Glutamatergic neuron (in vitro differentiated cells): ENCODE data around the gene SV2B. TPM values are rescaled to one million over a fixed set of nuclear protein-coding genes. Genes with fewer than 3 reads are reported as not detected.

Experiments
- DNase-seq: peaks from one replicate; pipeline ENCODE4 v3.0.0; 2022
- H3K27ac Mint-ChIP-seq: one replicate; pipeline ENCODE4 v1.8.0; 2020; ENCODE audit warnings: mild to moderate bottlenecking, mixed read lengths, inconsistent platforms; ENCODE audit not compliant: unreplicated experiment
- H3K27me3 Mint-ChIP-seq: one replicate; pipeline ENCODE4 v1.8.0; 2020; ENCODE audit warnings: mild to moderate bottlenecking, moderate library complexity, mixed read lengths, inconsistent platforms; ENCODE audit not compliant: unreplicated experiment
- H3K36me3 Mint-ChIP-seq: one replicate; pipeline ENCODE4 v1.8.0; 2020; ENCODE audit warnings: mild to moderate bottlenecking, mixed read lengths, inconsistent platforms; ENCODE audit not compliant: unreplicated experiment
- H3K4me1 Mint-ChIP-seq: one replicate; pipeline ENCODE4 v1.8.0; 2020; ENCODE audit warnings: mild to moderate bottlenecking, low read depth, mixed read lengths, inconsistent platforms; ENCODE audit not compliant: unreplicated experiment
- H3K4me3 Mint-ChIP-seq: one replicate; pipeline ENCODE4 v1.8.0; 2020; ENCODE audit warnings: mild to moderate bottlenecking, mixed read lengths, inconsistent platforms; ENCODE audit not compliant: unreplicated experiment
- H3K9me3 Mint-ChIP-seq: one replicate; pipeline ENCODE4 v1.8.0; 2020; ENCODE audit warnings: mild to moderate bottlenecking, moderate library complexity, mixed read lengths, inconsistent platforms; ENCODE audit not compliant: unreplicated experiment
- total RNA-seq: library from RNA; stranded (reverse); fragmentation: NEBNext Ultra II Directional; extraction: Animal tissue kit (Norgen Biotek cat#: 25700); gene quantifications from one replicate; pipeline ENCODE4 v1.2.1, GENCODE V29; 2021; ENCODE audit not compliant: unreplicated experiment
- TF ChIP-seq, protein P1 (sequence below): fragments of 200-600 bp; sonication (generic); IDR thresholded peaks from one replicate; pipeline ENCODE4 v1.5.0; 2021; ENCODE audit not compliant: partially characterized antibody, unreplicated experiment

SV2B gene
- total RNA-seq, 1 donor from 2014 or later: 7.1 TPM

GRCh38 chr15:91202510-91203102 is 102.5 kb downstream of the SV2B start:
- Mint-ChIP-seq H3K4me3 (no peak overlapping the region), H3K9me3 (peaks cover 3% of the 10 kb centered on the region), H3K27ac (no peak overlapping the region), H3K36me3 (no peaks in the 10 kb centered on the region), H3K27me3 (no peaks in the 10 kb centered on the region), H3K4me1 (peaks cover 21% of the 10 kb centered on the region)
- TF ChIP-seq, protein P1, sequence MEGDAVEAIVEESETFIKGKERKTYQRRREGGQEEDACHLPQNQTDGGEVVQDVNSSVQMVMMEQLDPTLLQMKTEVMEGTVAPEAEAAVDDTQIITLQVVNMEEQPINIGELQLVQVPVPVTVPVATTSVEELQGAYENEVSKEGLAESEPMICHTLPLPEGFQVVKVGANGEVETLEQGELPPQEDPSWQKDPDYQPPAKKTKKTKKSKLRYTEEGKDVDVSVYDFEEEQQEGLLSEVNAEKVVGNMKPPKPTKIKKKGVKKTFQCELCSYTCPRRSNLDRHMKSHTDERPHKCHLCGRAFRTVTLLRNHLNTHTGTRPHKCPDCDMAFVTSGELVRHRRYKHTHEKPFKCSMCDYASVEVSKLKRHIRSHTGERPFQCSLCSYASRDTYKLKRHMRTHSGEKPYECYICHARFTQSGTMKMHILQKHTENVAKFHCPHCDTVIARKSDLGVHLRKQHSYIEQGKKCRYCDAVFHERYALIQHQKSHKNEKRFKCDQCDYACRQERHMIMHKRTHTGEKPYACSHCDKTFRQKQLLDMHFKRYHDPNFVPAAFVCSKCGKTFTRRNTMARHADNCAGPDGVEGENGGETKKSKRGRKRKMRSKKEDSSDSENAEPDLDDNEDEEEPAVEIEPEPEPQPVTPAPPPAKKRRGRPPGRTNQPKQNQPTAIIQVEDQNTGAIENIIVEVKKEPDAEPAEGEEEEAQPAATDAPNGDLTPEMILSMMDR: no peak
- DNase-seq: no peak

DNA sequence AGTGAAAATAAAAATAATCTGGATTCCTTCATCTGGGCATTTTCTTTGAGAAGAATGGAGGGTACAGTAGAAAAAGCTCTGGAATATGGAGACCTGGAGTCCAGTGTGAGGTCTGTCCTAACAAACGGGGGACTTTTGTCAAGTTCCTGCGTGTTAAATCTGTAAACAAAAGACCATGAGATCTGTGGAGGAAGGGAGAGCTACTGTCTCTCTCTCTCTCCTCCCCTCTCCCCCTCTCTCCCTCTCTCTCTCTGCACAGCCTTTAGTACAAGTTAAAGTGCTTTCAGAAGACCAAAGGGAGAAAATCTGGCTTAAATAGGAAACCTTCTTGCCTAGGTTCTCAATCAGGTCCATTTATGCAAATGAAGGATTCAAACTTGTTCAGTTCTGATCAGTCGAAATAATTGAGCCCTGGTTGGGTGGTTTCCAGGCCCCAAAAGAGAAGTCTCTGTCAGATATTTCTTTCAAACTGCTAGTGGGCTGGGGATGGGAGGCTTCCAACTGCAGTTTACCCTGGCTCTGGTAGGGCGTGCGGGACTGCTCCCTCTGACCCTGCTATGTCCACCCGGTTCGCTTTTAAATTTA is 103.7 kb downstream of the SV2B start:
- peaks cover 3% of the 10 kb centered on the region for H3K9me3 Mint-ChIP-seq
- TF ChIP-seq, protein P1: no peak
- no peak overlapping the region for H3K4me3 Mint-ChIP-seq
- peaks cover 23% of the 10 kb centered on the region for H3K4me1 Mint-ChIP-seq
- no peaks in the 10 kb centered on the region for H3K36me3 Mint-ChIP-seq
- DNase-seq: no peak
- no peak overlapping the region for H3K27ac Mint-ChIP-seq
- no peaks in the 10 kb centered on the region for H3K27me3 Mint-ChIP-seq

DNA sequence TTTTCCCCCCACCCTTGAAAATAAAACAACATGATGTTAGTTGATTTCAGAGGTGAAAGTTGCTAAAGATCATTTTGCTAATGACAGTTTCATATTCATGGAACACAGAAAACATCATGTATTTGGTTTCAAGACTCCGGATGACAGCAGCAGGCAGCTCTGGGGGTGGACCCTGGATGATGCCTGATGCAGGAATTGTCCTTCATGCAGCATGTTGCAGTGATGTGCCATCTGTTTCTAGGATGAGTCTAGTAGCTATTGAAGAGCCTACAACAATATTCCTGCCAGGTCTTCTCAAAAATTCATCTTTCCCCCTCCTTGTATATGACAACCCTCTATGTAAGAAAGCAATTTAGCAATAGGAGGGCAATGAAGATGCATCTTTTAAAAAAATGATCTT is 108.3 kb downstream of the SV2B start:
- peaks cover 15% of the 10 kb centered on the region for H3K4me1 Mint-ChIP-seq
- H3K36me3 Mint-ChIP-seq: no peaks in the 10 kb centered on the region
- peak overlapping the region; percentile 40 for H3K27ac Mint-ChIP-seq
- H3K9me3 Mint-ChIP-seq: no peaks in the 10 kb centered on the region
- H3K4me3 Mint-ChIP-seq: no peak overlapping the region
- no peaks in the 10 kb centered on the region for H3K27me3 Mint-ChIP-seq
- DNase-seq: no peak
- TF ChIP-seq, protein P1: no peak

DNA sequence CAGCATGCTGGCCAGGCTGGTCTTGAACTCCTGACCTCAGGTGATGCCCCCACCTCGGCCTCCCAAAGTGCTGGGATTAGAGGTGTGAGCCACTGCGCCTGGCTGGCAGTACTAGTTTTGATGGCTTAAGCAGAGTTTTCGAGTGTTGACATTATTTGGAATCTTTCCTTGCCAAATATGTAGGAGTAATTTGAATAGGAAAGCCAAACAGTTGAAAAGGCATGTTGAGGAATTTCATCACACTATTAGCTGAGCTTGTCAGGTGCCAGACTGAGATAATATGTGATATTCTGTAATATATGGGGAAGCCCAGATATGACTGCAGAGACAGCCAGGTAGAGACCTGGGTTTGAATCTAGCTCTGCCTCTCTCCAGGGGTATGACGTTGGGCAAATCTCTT is 109.3 kb downstream of the SV2B start:
- DNase-seq: no peak
- H3K36me3 Mint-ChIP-seq: peaks cover 6% of the 10 kb centered on the region
- H3K27me3 Mint-ChIP-seq: no peaks in the 10 kb centered on the region
- H3K4me1 Mint-ChIP-seq: peaks cover 15% of the 10 kb centered on the region
- peaks cover 2% of the 10 kb centered on the region for H3K9me3 Mint-ChIP-seq
- no peak overlapping the region for H3K4me3 Mint-ChIP-seq
- H3K27ac Mint-ChIP-seq: no peak overlapping the region
- TF ChIP-seq, protein P1: no peak

- H3K27me3 Mint-ChIP-seq: no peaks in the 10 kb centered on the region
Observed at GRCh38 chr15:91209726-91210125, 109.7 kb downstream of the SV2B start.

More at GRCh38 chr15:91209726-91210125, 109.7 kb downstream of the SV2B start:
- DNase-seq: no peak
- Mint-ChIP-seq H3K27ac (peak overlapping the region; percentile 29), H3K9me3 (peaks cover 2% of the 10 kb centered on the region), H3K36me3 (peaks cover 8% of the 10 kb centered on the region), H3K4me1 (peaks cover 15% of the 10 kb centered on the region), H3K4me3 (no peak overlapping the region)
- TF ChIP-seq, protein P1: no peak
